ENCODE data around the gene ZSWIM3. TPM values are rescaled to one million over a fixed set of nuclear protein-coding genes. Genes with fewer than 3 reads are reported as not detected.
A peak's percentile ranks its signal among the peaks of the same experiment; 100 is the strongest.

ZSWIM3 gene
- total and polyA plus RNA-seq, 2 donors (not counting 3 experiments of a cell fraction or from before 2014, with no cell fraction given): 3.8 to 4.4 TPM

DNA sequence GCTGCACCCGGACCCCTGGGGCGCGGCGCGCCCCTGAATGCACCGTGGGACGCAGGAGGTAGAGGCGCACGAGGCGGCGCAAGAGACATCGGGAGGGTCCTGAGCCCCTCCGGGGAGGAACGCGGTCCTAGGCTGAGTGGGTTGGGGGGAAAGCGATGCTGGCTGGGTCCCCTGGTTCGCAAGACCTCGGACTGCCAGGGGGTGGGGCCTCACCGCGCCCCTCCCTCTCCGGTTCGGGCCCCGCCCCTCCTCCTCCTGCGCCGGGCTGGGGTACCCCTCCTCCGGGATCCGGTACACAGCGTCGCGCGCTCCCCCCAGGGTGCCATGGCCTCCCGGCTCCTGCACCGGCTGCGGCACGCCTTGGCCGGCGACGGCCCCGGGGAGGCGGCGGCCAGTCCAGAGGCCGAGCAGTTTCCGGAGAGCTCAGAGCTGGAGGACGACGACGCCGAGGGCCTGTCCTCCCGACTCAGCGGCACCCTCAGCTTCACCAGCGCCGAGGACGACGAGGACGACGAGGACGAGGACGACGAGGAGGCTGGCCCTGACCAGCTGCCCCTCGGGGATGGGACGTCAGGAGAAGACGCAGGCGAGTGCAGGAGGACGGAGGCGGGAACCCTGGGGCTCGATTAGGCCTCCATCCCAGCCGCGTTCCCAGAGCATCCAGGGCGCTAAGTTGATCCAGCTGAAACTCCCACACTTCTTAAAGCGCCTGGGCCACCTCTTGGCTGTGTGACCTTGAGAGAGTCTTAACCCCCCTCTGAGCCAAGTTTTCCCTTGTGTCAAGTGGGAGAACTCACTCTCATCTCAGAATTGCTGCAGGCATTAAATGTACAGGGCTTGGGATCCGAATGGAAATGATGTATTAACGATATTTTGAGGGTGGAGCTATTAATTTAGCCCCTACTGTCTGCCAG is 23.3 kb upstream of the ZSWIM3 start:
- POLR2A ChIA-PET: interaction anchor here (0.6 kb wide), 2 partner anchors 41 to 101 kb away, joined by 3 to 7 read pairs; no protein-coding TSS in a partner anchor
- H2AFZ ChIP-seq (ENCODE audit: low read depth, low read length): peak overlapping the region; percentile 98
- CTCF ChIA-PET: interaction anchor here (0.6 to 1.9 kb wide), 8 partner anchors 10 to 136 kb away, joined by 3 to 14 read pairs (median 5); no protein-coding TSS in a partner anchor
- no peaks in the 10 kb centered on the region for H3K27me3 ChIP-seq (ENCODE audit: control insufficient read depth in 2 of 2, insufficient read depth in 2 of 2, low read length in 2 of 2)
- intact Hi-C loops (cut with micrococcal nuclease) (loop anchor here (1.0 to 2.0 kb wide), 3 partner anchors 22 to 57 kb away; partner anchors contain the start of genes ACOT8, CTSA, NEURL2 and UBE2C), dilution Hi-C loops (cut with MboI; ENCODE audit: extremely low pct_ligation_motif_present, low sequenced_read_pairs) (no loop called here)
- H3K9me3 ChIP-seq (replicated peaks; ENCODE audit: control insufficient read depth, insufficient read depth, low read length): no peaks in the 10 kb centered on the region
- BruUV-seq (replicated peaks): no TSS peak
- peak; percentile 73 for TF ChIP-seq POLR2AphosphoS5 (IDR thresholded peaks at IDR 0.05; ENCODE audit: insufficient read depth, low read depth, low read length)
- TF ChIP-seq, protein P1, sequence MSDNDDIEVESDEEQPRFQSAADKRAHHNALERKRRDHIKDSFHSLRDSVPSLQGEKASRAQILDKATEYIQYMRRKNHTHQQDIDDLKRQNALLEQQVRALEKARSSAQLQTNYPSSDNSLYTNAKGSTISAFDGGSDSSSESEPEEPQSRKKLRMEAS (IDR thresholded peaks at IDR 0.05; ENCODE audit: insufficient read depth, insufficient read length): no peak
- no peak for TF ChIP-seq MYC (IDR thresholded peaks at IDR 0.05; ENCODE audit: low read depth, low read length)
- peaks cover 20% of the 10 kb centered on the region for H3K4me1 ChIP-seq (ENCODE audit: control insufficient read depth, extremely low read depth, insufficient read depth, low read length)
- H3K79me2 ChIP-seq (ENCODE audit: control insufficient read depth, insufficient read depth, low read length): no peaks in the 10 kb centered on the region
- DNase-seq (ENCODE audit: low read depth, low spot score) (peak; percentile 83), FAIRE-seq (peak; percentile 44)
- peak overlapping the region; percentile 90 for H3K4me2 ChIP-seq (ENCODE audit: insufficient read depth, low read length)
- no peaks in the 10 kb centered on the region for H3K9me1 ChIP-seq (replicated peaks; ENCODE audit: control insufficient read depth, extremely low read depth, insufficient read depth, low read length)
- H3K9ac ChIP-seq (replicated peaks; ENCODE audit: extremely low read depth, insufficient read depth, low read length): peak overlapping the region; percentile 89
- no peaks in the 10 kb centered on the region for H3K36me3 ChIP-seq (ENCODE audit: control insufficient read depth in 2 of 2, extremely low read depth in 1 of 2, insufficient read depth in 2 of 2, low read length in 2 of 2)
- H3K27ac ChIP-seq (ENCODE audit: insufficient read depth, low read depth, low read length): peak overlapping the region; percentile 71
- no peaks in the 10 kb centered on the region for H4K20me1 ChIP-seq (replicated peaks; ENCODE audit: control insufficient read depth, extremely low read depth, insufficient read depth, low read length)
- H3K4me3 ChIP-seq (replicated peaks in 1 of 3; ENCODE audit: insufficient read depth in 1 of 3, low read depth in 1 of 3, low read length in 3 of 3): peak overlapping the region; percentile 29 to 47 (median 35)

- no peak for TF ChIP-seq MYC (IDR thresholded peaks at IDR 0.05; ENCODE audit: low read depth, low read length)
- TF ChIP-seq EZH2 (IDR thresholded peaks at IDR 0.05; ENCODE audit: borderline replicate concordance, low read depth, low read length, severe bottlenecking): no peak
- TF ChIP-seq GATA2 (IDR thresholded peaks at IDR 0.05; ENCODE audit: insufficient read depth, insufficient read length, low read depth, low read length): no peak
- no peak for TF ChIP-seq FOS (IDR thresholded peaks at IDR 0.05; ENCODE audit: borderline replicate concordance, insufficient read depth, low read length)
- no peak for TF ChIP-seq POLR2A (IDR thresholded peaks at IDR 0.05; ENCODE audit: low read depth, low read length)
- no peaks in the 10 kb centered on the region for H3K9me1 ChIP-seq (replicated peaks; ENCODE audit: control insufficient read depth, extremely low read depth, insufficient read depth, low read length)
- intact Hi-C loops (cut with micrococcal nuclease): loop anchor here (1.0 to 2.0 kb wide), 3 partner anchors 22 to 56 kb away; partner anchors contain the start of genes ACOT8, CTSA, NEURL2 and UBE2C
- ChIA-PET CTCF (interaction anchor here (1.2 to 1.9 kb wide), 6 partner anchors 10 to 135 kb away, joined by 3 to 14 read pairs (median 5); no protein-coding TSS in a partner anchor), POLR2A (interaction anchor here (0.6 kb wide), 1 partner anchor 100 kb away, joined by 3 read pairs; no protein-coding TSS in a partner anchor)
- no peaks in the 10 kb centered on the region for H3K9me3 ChIP-seq (replicated peaks; ENCODE audit: control insufficient read depth, insufficient read depth, low read length)
- no peaks in the 10 kb centered on the region for H4K20me1 ChIP-seq (replicated peaks; ENCODE audit: control insufficient read depth, extremely low read depth, insufficient read depth, low read length)
- DNase-seq (ENCODE audit: low read depth, low spot score): no peak
- H3K9ac ChIP-seq (replicated peaks; ENCODE audit: extremely low read depth, insufficient read depth, low read length): no peak overlapping the region
- FAIRE-seq: no peak
- H3K27me3 ChIP-seq (ENCODE audit: control insufficient read depth in 2 of 2, insufficient read depth in 2 of 2, low read length in 2 of 2): no peaks in the 10 kb centered on the region
- H3K79me2 ChIP-seq (ENCODE audit: control insufficient read depth, insufficient read depth, low read length): no peaks in the 10 kb centered on the region
- no peak overlapping the region for H3K27ac ChIP-seq (ENCODE audit: insufficient read depth, low read depth, low read length)
- no peaks in the 10 kb centered on the region for H3K36me3 ChIP-seq (ENCODE audit: control insufficient read depth in 2 of 2, extremely low read depth in 1 of 2, insufficient read depth in 2 of 2, low read length in 2 of 2)
- H3K4me2 ChIP-seq (ENCODE audit: insufficient read depth, low read length): peak overlapping the region; percentile 90
- dilution Hi-C loops (cut with MboI; ENCODE audit: extremely low pct_ligation_motif_present, low sequenced_read_pairs): no loop called here
- peak overlapping the region in 1 of 3 experiments; percentile 29 for H3K4me3 ChIP-seq (replicated peaks in 1 of 3; ENCODE audit: insufficient read depth in 1 of 3, low read depth in 1 of 3, low read length in 3 of 3)
- TSS peak; percentile 15 for BruUV-seq (replicated peaks)
- H3K4me1 ChIP-seq (ENCODE audit: control insufficient read depth, extremely low read depth, insufficient read depth, low read length): peaks cover 20% of the 10 kb centered on the region
- no peak overlapping the region for H2AFZ ChIP-seq (ENCODE audit: low read depth, low read length)
Measured at GRCh38 chr20:45834797-45835161, 22.6 kb upstream of the ZSWIM3 start.
